GM12801 (cell line): ENCODE results near the gene HBB.

Experiments
- CTCF ChIP-seq: IDR thresholded peaks from one replicate; pipeline ENCODE4 v1.5.1; 2011; ENCODE audit warnings: control low read depth; ENCODE audit not compliant: insufficient read length; ENCODE audit errors: extremely low read depth

Gene HBB

GRCh38 chr11:5197536-5197935, 29.3 kb downstream of the HBB start:
- no peak for TF ChIP-seq CTCF

GRCh38 chr11:5196731-5197130, 30.1 kb downstream of the HBB start:
- no peak for TF ChIP-seq CTCF

- no peak for TF ChIP-seq CTCF
These were observed 30.8 kb downstream of the HBB start for GRCh38 chr11:5196067-5196466.

GRCh38 chr11:5192738-5193137, 34.1 kb downstream of the HBB start:
- TF ChIP-seq CTCF: no peak

- no peak for TF ChIP-seq CTCF
These were observed 38.7 kb downstream of the HBB start for GRCh38 chr11:5188201-5188600.

GRCh38 chr11:5178046-5178837, 48.6 kb downstream of the HBB start:
- TF ChIP-seq CTCF: no peak
